ENCODE results near the gene GTF2B. TPM values are rescaled to one million over a fixed set of nuclear protein-coding genes. Genes with fewer than 3 reads are reported as not detected.

Gene GTF2B
- total and polyA plus RNA-seq, 2 of the 4 experiments (the other 2 are of a cell fraction), result 32.0 to 41.0 TPM

- Histone ChIP-seq H3K56ac (ENCODE audit: extremely low read depth, insufficient read depth, low read length) (peak overlapping the region; percentile 46; the same call in 1 of the 2 replicates), H3K14ac (replicated peaks; ENCODE audit: low read depth, low read length) (peak overlapping the region; percentile 72), H3K23ac (ENCODE audit: low read depth, low read length) (peak overlapping the region; percentile 59), H4K91ac (ENCODE audit: insufficient read depth, low read depth, low read length) (no peak overlapping the region), H3K9me1 (ENCODE audit: insufficient read depth, low read length) (no peaks in the 10 kb centered on the region), H4K20me1 (ENCODE audit: insufficient read depth, low read length) (peaks cover 17% of the 10 kb centered on the region; the same call in 1 of the 2 replicates), H2AK9ac (replicated peaks; ENCODE audit: low read depth, low read length, poor library complexity) (peak overlapping the region; percentile 96), H3K18ac (ENCODE audit: low read depth, low read length) (no peak overlapping the region), H2AFZ (replicated peaks; ENCODE audit: low read length, poor library complexity) (peak overlapping the region; percentile 97), H3K4me2 (ENCODE audit: low read depth, low read length) (peak overlapping the region; percentile 99), H3K27me3 (ENCODE audit: control insufficient read depth, insufficient read depth, low read length) (no peaks in the 10 kb centered on the region), H2BK20ac (ENCODE audit: low read depth, low read length) (no peak overlapping the region), H3K4me1 (ENCODE audit: control insufficient read depth, insufficient read depth, low read length) (no peaks in the 10 kb centered on the region), H3K9me3 (ENCODE audit: control insufficient read depth, insufficient read depth, low read length) (no peaks in the 10 kb centered on the region), H2BK5ac (ENCODE audit: low read depth, low read length, poor library complexity, severe bottlenecking) (peak overlapping the region; percentile 74), H3K79me1 (ENCODE audit: low read depth in 1 of 2, low read length in 2 of 2) (peaks cover 5 to 18% of the 10 kb centered on the region in 2 experiments; a peak in 3 of 4 replicates), H3K4me3 (ENCODE audit: insufficient read depth, low read depth, low read length) (peak overlapping the region; percentile 76), H4K8ac (ENCODE audit: low read depth in 2 of 2, low read length in 2 of 2) (peak overlapping the region in 1 of 2 experiments; percentile 74; a peak in 2 of 4 replicates), H4K5ac (ENCODE audit: low read depth, low read length) (no peak overlapping the region), H3K36me3 (ENCODE audit: control insufficient read depth, insufficient read depth, low read length) (peaks cover 6% of the 10 kb centered on the region; the same call in 1 of the 2 replicates), H2BK15ac (ENCODE audit: low read depth, low read length) (no peak overlapping the region), H3K9ac (ENCODE audit: low read depth, low read length) (peak overlapping the region; percentile 85), H2BK120ac (ENCODE audit: low read depth, low read length) (peak overlapping the region; percentile 12; the same call in 1 of the 2 replicates), H3K4ac (ENCODE audit: low read depth, low read length) (peak overlapping the region; percentile 66), H2AK5ac (ENCODE audit: low read depth, low read length) (no peak overlapping the region; the same call in 1 of the 2 replicates), H3K27ac (ENCODE audit: insufficient read depth, low read length) (peak overlapping the region; percentile 65)
- no TSS peak for BruUV-seq (replicated peaks)
- ATAC-seq (ENCODE audit: low read depth) (peak; percentile 58), DNase-seq (peak; percentile 41)
- dilution Hi-C loops (cut with HindIII; ENCODE audit: low sequenced_read_pairs, unreplicated experiment), result no loop called here
- ChIA-PET POLR2A (ENCODE audit: unreplicated experiment) (interaction anchor here (0.6 kb wide), 2 partner anchors 13 to 61 kb away, joined by 3 read pairs; no protein-coding TSS in a partner anchor), CTCF (no interaction called here)
- intact Hi-C loops (cut with micrococcal nuclease), result loop anchor here (5.0 kb wide), 1 partner anchor 234 kb away; no protein-coding TSS in a partner anchor
- WGBS, 2 experiments (ENCODE audit: extremely low coverage in 2 of 2, insufficient read length in 1 of 2), result 1% methylated on average over 10 of the region's 18 CpGs; no CpG with 5 or more reads in 1 of the 2 experiments
- TF ChIP-seq BHLHE40 (IDR thresholded peaks at IDR 0.05; ENCODE audit: low read depth, low read length) (no peak), MXI1 (IDR thresholded peaks at IDR 0.05; ENCODE audit: borderline replicate concordance, low read depth, low read length) (no peak; the same call in 1 of the 2 replicates)
- in situ Hi-C loops (cut with MboI; ENCODE audit: low sequenced_read_pairs), result no loop called here
Observed at GRCh38 chr1:88890791-88891317, 513 bp downstream of the GTF2B start.

Data from IMR-90 (cell line).